ENCODE results near the gene RBBP4.
"Not testable (repeated sequence)": the region's sequence is repeated elsewhere in the genome, so short reads cannot be mapped to it uniquely, and the experiment has no call there.

- not testable (repeated sequence) for TF ChIP-seq POLR2A, CTCF, POLR2AphosphoS5, EP300 (IDR thresholded peaks at IDR 0.05)
Observed at GRCh38 chr1:32642292-32642827, 8.6 kb upstream of the RBBP4 start.

Measured in suprapubic skin (tissue), 4 donors.